ENCODE results near the gene CLSTN3.

CLSTN3 gene

GRCh38 chr12:7137908-7138307 is 7.7 kb downstream of the CLSTN3 start:
- DNase-seq (no peak), ATAC-seq (replicated peaks) (no peak)
- peak overlapping the region; percentile 39 to 42 for H3K27ac Mint-ChIP-seq
- peaks cover 62% of the 10 kb centered on the region for H3K36me3 Mint-ChIP-seq (ENCODE audit: insufficient read depth)
- H3K4me1 Mint-ChIP-seq (ENCODE audit: low read depth in 2 of 2), result peaks cover 6 to 15% of the 10 kb centered on the region in 2 donors
- no peaks in the 10 kb centered on the region for H3K27me3 Mint-ChIP-seq
- no peak overlapping the region for H3K4me3 Mint-ChIP-seq
- H3K9me3 Mint-ChIP-seq, result no peaks in the 10 kb centered on the region

DNA sequence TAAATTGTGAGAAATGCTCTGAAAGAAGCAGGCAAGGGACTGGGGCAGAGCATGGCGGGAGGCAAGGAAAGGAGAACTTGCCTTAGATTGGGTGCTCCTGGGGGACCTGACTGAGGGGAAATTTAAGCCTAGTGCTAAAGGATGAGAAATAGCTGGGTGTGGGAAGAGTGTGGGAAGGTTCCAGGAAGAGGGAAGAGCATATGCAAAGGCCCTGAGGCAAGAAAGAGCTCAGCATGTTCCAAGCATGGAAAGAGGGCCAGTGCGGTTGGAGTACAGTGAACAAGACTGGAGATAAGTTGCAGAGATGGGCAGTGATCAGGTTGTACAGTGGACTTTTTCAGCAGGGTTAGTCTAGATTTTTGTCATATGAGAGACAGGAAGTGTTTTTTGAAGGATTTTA is 9.0 kb downstream of the CLSTN3 start:
- no peak overlapping the region for H3K4me3 Mint-ChIP-seq
- H3K4me1 Mint-ChIP-seq (ENCODE audit: low read depth in 2 of 2), result peaks cover 6 to 10% of the 10 kb centered on the region in 2 donors
- H3K27ac Mint-ChIP-seq, result no peak overlapping the region
- ATAC-seq (replicated peaks) (no peak), DNase-seq (no peak)
- no peaks in the 10 kb centered on the region for H3K9me3 Mint-ChIP-seq
- H3K27me3 Mint-ChIP-seq, result no peaks in the 10 kb centered on the region
- H3K36me3 Mint-ChIP-seq (ENCODE audit: insufficient read depth), result peaks cover 64% of the 10 kb centered on the region

DNA sequence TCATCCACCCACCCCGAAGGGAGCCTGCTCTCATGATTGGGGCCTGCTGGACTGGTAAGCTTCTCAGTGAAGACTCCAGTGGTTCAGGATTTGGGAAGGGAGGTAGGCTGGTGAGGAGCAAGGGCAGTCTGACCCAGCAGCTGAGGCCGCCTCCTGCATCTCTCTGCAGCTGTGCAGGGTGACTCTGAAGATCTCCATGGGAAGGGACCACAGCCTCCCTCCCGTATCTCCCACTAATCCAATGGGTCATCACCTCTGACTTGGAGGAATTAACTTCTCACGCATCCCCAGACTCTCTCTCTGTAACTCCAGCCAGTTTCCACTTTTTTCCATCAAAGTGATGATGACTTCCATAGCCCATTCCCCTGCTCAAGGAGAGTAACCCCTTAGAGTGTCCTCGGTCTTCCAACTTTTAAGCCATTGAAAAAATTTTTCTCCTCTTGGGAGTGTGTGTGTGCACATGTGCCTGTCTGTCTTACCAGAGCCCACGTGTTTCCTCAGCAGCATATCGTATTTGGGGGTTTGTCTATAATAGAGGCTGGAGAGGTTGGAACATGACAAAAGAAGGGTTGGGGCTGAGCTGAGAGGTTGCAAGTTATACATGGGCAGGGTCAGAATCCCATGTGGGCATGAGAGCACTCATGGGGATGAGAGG is 11.3 kb downstream of the CLSTN3 start:
- Mint-ChIP-seq H3K27ac (peak overlapping the region; percentile 7 to 20), H3K4me3 (no peak overlapping the region), H3K4me1 (ENCODE audit: low read depth in 2 of 2) (peaks cover 5 to 6% of the 10 kb centered on the region in 2 donors), H3K36me3 (ENCODE audit: insufficient read depth) (peaks cover 65% of the 10 kb centered on the region), H3K9me3 (no peaks in the 10 kb centered on the region), H3K27me3 (no peaks in the 10 kb centered on the region)
- DNase-seq (no peak), ATAC-seq (replicated peaks) (no peak)

DNA sequence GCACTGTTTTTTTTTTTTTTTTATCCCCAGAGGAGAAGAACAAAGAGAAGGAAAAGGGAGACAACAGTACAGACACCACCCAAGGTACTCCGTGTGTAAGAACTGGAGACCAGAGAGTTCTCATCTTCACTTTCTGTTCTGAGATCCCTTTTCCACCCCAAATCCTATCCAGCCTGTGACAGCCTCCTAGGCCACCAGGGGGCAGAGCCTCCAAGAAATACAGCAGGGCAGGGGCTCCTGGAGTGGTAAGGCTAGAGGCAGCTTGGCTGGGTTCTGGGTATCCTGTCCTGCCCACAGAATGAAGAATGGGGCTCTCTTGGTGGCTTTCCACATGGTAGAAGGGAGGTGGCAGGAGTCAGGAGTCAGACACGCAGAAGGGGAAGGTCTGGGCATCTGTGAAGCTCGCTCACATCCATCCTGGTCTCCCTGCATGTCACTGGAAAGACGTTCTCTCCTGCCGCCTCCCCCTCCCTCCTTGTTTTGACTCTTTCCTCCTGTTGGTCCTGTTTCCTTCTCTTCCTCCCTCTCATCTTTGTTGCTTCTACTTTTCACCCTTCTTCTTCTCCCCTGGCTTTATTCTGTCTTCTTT is 12.0 kb downstream of the CLSTN3 start:
- peak overlapping the region; percentile 7 to 20 for H3K27ac Mint-ChIP-seq
- H3K36me3 Mint-ChIP-seq (ENCODE audit: insufficient read depth), result peaks cover 64% of the 10 kb centered on the region

DNA sequence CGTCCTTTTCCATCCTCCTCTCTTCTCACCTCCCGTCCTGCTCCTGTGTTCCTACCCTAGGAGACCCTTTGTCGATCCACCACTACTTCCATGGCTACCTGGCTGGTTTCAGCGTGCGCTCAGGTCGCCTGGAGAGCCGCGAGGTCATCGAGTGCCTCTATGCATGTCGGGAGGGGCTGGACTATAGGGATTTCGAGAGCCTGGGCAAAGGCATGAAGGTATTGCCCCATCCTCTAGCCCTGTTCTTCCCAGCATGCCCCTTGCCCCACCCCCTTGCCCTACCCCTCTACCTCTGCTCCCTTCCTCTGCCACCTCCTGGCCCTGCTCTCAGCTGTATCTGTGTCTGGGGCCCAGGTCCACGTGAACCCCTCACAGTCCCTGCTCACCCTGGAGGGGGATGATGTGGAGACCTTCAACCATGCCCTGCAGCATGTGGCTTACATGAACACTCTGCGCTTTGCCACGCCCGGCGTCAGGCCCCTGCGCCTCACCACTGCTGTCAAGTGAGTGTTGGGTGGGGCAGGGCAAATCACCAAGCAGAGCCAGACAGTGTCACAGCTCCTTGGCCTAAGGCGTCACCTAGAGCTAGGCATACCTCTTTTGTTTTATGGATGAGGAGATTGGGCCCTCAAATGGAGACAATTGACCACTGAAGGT is 12.8 kb downstream of the CLSTN3 start:
- Mint-ChIP-seq H3K4me1 (ENCODE audit: low read depth in 2 of 2) (peaks cover 4 to 6% of the 10 kb centered on the region in 2 donors), H3K36me3 (ENCODE audit: insufficient read depth) (peaks cover 67% of the 10 kb centered on the region), H3K4me3 (no peak overlapping the region), H3K27me3 (no peaks in the 10 kb centered on the region), H3K9me3 (no peaks in the 10 kb centered on the region), H3K27ac (no peak overlapping the region)
- DNase-seq (no peak), ATAC-seq (replicated peaks) (no peak)

More for the DNA sequence above, 12.0 kb downstream of the CLSTN3 start:
- no peaks in the 10 kb centered on the region for H3K27me3 Mint-ChIP-seq
- H3K4me3 Mint-ChIP-seq, result no peak overlapping the region
- no peaks in the 10 kb centered on the region for H3K9me3 Mint-ChIP-seq
- peak; percentile 28 to 53 (median 43) for DNase-seq
- H3K4me1 Mint-ChIP-seq (ENCODE audit: low read depth in 2 of 2), result peaks cover 4 to 6% of the 10 kb centered on the region in 2 donors
- ATAC-seq (replicated peaks), result peak; percentile 80

DNA sequence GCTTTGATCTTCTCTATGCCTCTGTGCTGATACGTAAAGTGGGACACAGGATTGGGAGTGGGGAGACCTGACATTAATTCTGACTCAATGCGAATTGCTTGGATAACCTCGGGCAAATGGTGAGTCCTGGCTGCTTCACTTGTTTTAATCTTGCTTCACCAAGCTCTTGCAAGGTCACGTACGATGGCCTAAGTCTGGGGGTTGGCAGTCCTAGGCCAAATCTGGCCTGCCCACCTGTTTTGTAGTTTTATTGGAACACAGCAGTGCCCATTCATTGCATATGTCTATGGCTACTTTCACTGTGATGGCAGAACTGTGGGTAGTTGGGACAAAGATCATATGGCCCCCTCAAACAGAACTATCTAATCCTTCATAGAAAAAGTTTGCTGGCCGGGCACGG is 13.4 kb downstream of the CLSTN3 start:
- H3K27me3 Mint-ChIP-seq, result no peaks in the 10 kb centered on the region
- peaks cover 69% of the 10 kb centered on the region for H3K36me3 Mint-ChIP-seq (ENCODE audit: insufficient read depth)
- H3K4me1 Mint-ChIP-seq (ENCODE audit: low read depth in 2 of 2), result peaks cover 3 to 4% of the 10 kb centered on the region in 2 donors
- ATAC-seq (replicated peaks) (no peak), DNase-seq (no peak)
- no peak overlapping the region for H3K4me3 Mint-ChIP-seq
- no peaks in the 10 kb centered on the region for H3K9me3 Mint-ChIP-seq
- H3K27ac Mint-ChIP-seq, result no peak overlapping the region

- Mint-ChIP-seq H3K9me3 (no peaks in the 10 kb centered on the region), H3K4me3 (no peak overlapping the region), H3K27ac (peak overlapping the region in 1 of 2 donors; percentile 27), H3K27me3 (no peaks in the 10 kb centered on the region), H3K36me3 (ENCODE audit: insufficient read depth) (peaks cover 72% of the 10 kb centered on the region), H3K4me1 (ENCODE audit: low read depth in 2 of 2) (peaks cover 1 to 3% of the 10 kb centered on the region in 2 donors)
- DNase-seq, result no peak
- peak; percentile 45 for ATAC-seq (replicated peaks)
Observed at GRCh38 chr12:7144414-7145120, 14.4 kb downstream of the CLSTN3 start.

GRCh38 chr12:7145671-7146070 is 15.5 kb downstream of the CLSTN3 start:
- peaks cover 71% of the 10 kb centered on the region for H3K36me3 Mint-ChIP-seq (ENCODE audit: insufficient read depth)

GRCh38 chr12:7146228-7146627 is 16.1 kb downstream of the CLSTN3 start:
- Mint-ChIP-seq H3K4me3 (no peak overlapping the region), H3K36me3 (ENCODE audit: insufficient read depth) (peaks cover 73% of the 10 kb centered on the region), H3K27ac (no peak overlapping the region), H3K9me3 (no peaks in the 10 kb centered on the region), H3K27me3 (no peaks in the 10 kb centered on the region), H3K4me1 (ENCODE audit: low read depth in 2 of 2) (peaks cover 3% of the 10 kb centered on the region in 2 donors)
- DNase-seq, result no peak
- ATAC-seq (replicated peaks), result no peak

More at GRCh38 chr12:7145671-7146070, 15.5 kb downstream of the CLSTN3 start:
- no peaks in the 10 kb centered on the region for H3K27me3 Mint-ChIP-seq
- no peak overlapping the region for H3K4me3 Mint-ChIP-seq
- ATAC-seq (replicated peaks) (no peak), DNase-seq (no peak)
- H3K27ac Mint-ChIP-seq, result peak overlapping the region in 1 of 2 donors; percentile 1
- H3K9me3 Mint-ChIP-seq, result no peaks in the 10 kb centered on the region
- H3K4me1 Mint-ChIP-seq (ENCODE audit: low read depth in 2 of 2), result peaks cover 3% of the 10 kb centered on the region in 2 donors

- DNase-seq (no peak), ATAC-seq (replicated peaks) (no peak)
- no peak overlapping the region for H3K27ac Mint-ChIP-seq
- peaks cover 73% of the 10 kb centered on the region for H3K36me3 Mint-ChIP-seq (ENCODE audit: insufficient read depth)
- H3K4me3 Mint-ChIP-seq, result no peak overlapping the region
- no peaks in the 10 kb centered on the region for H3K9me3 Mint-ChIP-seq
- H3K27me3 Mint-ChIP-seq, result no peaks in the 10 kb centered on the region
- H3K4me1 Mint-ChIP-seq (ENCODE audit: low read depth in 2 of 2), result peaks cover 2 to 3% of the 10 kb centered on the region in 2 donors
Observed at GRCh38 chr12:7146906-7147305, 16.7 kb downstream of the CLSTN3 start.

- Mint-ChIP-seq H3K36me3 (ENCODE audit: insufficient read depth) (peaks cover 83% of the 10 kb centered on the region), H3K4me3 (no peak overlapping the region), H3K27ac (no peak overlapping the region), H3K4me1 (ENCODE audit: low read depth in 2 of 2) (peaks cover 0 to 2% of the 10 kb centered on the region in 2 donors), H3K27me3 (no peaks in the 10 kb centered on the region), H3K9me3 (no peaks in the 10 kb centered on the region)
- no peak for DNase-seq
- no peak for ATAC-seq (replicated peaks)
Observed at GRCh38 chr12:7150356-7150755, 20.2 kb downstream of the CLSTN3 start.

DNA sequence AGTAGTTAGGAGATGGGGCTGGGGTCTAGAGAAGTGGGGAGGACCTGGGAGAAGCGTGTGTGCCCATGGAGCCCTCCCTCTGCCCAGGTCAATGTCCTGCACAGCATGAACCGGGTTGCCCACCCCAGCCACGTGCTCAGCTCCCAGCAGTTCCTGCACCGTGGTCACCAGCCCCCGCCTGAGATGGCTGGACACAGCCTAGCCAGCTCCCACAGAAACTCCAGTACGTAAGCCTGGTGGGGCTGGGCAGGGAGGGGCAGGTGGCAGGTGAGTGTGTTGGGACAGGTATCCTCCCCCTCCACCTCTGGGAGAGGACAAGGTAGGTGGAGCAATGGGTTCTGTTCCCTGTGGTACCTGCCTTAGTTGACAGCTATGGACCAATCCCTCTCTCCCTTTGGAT is 20.7 kb downstream of the CLSTN3 start:
- H3K27me3 Mint-ChIP-seq, result no peaks in the 10 kb centered on the region
- H3K4me3 Mint-ChIP-seq, result no peak overlapping the region
- H3K9me3 Mint-ChIP-seq, result no peaks in the 10 kb centered on the region
- H3K4me1 Mint-ChIP-seq (ENCODE audit: low read depth in 2 of 2), result peaks cover 0 to 2% of the 10 kb centered on the region in 2 donors
- H3K27ac Mint-ChIP-seq, result no peak overlapping the region
- ATAC-seq (replicated peaks) (no peak), DNase-seq (no peak)
- H3K36me3 Mint-ChIP-seq (ENCODE audit: insufficient read depth), result peaks cover 81% of the 10 kb centered on the region

GRCh38 chr12:7151532-7151931 is 21.4 kb downstream of the CLSTN3 start:
- DNase-seq (no peak), ATAC-seq (replicated peaks) (no peak)
- Mint-ChIP-seq H3K4me3 (no peak overlapping the region), H3K27ac (no peak overlapping the region), H3K27me3 (no peaks in the 10 kb centered on the region), H3K9me3 (no peaks in the 10 kb centered on the region), H3K4me1 (ENCODE audit: low read depth in 2 of 2) (peaks cover 0 to 2% of the 10 kb centered on the region in 2 donors), H3K36me3 (ENCODE audit: insufficient read depth) (peaks cover 77% of the 10 kb centered on the region)

Measured in effector memory CD8-positive, alpha-beta T cell (primary cell).